Superior temporal gyrus (tissue), 1 donor: ENCODE measurements around the gene CALN1.
A peak's percentile ranks its signal among the peaks of the same experiment; 100 is the strongest.
"Not testable (repeated sequence)": the region's sequence is repeated elsewhere in the genome, so short reads cannot be mapped to it uniquely, and the experiment has no call there.

Source experiments
- DNase-seq: peaks from one replicate; pipeline ENCODE4 v3.0.0-alpha.2; 2016; ENCODE audit errors: extremely low spot score

The CALN1 gene

DNA sequence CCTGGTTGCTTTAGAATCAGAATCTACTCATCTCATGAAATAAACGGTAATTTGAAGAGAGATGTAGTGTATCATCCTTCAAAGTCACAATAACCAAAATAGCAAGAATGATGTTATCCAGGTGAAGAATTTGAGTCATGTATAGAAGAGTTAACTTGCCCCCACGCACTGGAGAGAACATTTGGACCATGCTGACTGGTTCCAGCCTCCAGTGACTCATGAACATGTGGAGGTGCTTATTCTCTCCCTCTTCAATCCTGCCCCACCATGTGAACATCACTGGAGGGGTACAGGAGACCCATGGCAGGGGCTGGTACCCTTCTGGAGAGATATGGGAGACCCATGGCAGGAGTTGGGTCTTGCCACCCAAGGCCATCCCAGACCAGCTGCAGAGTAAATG lies 427.8 kb downstream of the CALN1 start:
- DNase-seq: no peak

GRCh38 chr7:71982851-71983250 lies 429.3 kb downstream of the CALN1 start:
- DNase-seq: no peak

DNA sequence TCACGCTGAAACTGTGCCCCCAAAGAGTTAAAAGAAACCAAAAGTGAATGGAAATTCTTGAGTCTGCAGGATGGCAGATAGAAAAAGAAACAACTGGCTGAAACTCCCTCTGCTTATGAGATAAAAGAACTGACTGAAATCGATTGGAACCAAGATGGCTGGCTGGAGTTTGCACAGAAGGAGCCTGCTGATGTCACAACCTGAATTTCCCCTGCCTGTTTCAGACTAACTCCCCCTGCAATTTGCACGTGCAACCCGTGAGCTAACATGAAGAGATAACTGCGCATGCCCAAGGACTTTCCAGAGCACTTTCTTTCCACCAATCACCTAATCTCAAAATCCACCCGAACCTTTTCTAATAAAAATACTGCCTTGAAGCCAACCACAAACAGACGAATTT lies 435.5 kb downstream of the CALN1 start:
- DNase-seq: no peak

DNA sequence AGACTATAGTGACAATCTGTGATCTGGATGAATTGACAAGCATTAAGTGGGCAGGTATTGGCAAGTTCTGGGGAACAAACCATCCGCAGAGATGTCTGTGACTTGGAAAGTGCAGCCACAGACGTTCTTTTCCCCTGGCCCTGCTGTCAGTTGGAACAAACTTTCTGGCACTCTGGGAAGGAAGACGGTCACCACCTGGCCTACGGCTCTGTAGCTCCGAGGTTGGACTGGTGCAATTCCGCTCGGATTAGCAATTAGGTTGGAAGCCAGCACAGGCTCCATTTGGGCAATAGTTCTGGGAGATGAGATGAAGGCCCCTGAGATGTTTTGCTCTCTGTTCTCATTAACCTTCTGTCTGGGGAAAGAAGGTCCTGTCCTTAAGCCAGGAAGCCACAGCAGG lies 437.5 kb downstream of the CALN1 start:
- DNase-seq: no peak

- DNase-seq: no peak
Measured at GRCh38 chr7:71972534-71972933, 439.6 kb downstream of the CALN1 start.

- DNase-seq: no peak
Measured at GRCh38 chr7:71970725-71971124, 441.4 kb downstream of the CALN1 start.

- no peak for DNase-seq
Measured at GRCh38 chr7:71962636-71963035, 449.5 kb downstream of the CALN1 start.

- DNase-seq: no peak
Measured at GRCh38 chr7:71961283-71961682, 450.9 kb downstream of the CALN1 start.

DNA sequence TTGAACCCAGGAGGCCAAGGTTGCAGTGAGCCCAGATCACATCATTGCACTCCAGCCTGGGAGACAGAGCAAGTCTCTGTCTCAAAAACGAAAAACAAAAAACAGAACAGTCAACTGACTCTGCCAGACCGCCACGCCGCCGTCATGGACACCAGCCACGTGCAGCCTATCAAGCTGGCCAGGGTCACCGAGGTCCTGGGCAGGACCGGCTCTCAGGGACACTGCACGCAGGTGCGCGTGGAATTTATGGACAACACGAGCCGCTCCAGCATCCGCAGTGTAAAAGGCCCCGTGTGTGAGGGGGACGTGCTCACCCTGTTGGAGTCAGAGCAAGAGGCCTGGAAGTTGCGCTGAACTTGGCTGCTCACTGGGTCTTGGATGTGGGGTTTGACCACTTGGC lies 470.0 kb downstream of the CALN1 start:
- DNase-seq: no peak

- no peak for DNase-seq
Measured at GRCh38 chr7:71937840-71938371, 474.2 kb downstream of the CALN1 start.

- DNase-seq: no peak
Measured at GRCh38 chr7:71935674-71936073, 476.5 kb downstream of the CALN1 start.

GRCh38 chr7:71933426-71933825 lies 478.7 kb downstream of the CALN1 start:
- no peak for DNase-seq

DNA sequence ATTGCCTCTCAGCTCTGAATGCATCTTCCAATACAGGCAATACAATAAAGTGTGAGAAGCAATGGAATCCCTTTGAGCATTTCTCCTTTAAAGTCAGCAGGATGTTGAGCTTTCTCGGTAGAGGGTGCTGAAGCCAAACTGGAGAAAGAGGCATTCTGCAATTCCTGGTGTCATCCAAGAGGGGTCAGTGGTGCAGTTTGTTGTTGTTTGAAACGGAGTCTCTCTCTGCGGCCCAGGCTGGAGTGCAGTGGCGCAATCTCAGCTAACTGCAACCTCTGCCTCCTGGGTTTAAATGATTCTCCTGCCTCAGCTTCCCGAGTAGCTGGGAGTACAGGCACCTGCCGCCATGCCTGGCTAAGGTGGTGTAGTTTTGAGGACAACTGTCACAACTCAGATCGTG lies 486.5 kb downstream of the CALN1 start:
- no peak for DNase-seq

DNA sequence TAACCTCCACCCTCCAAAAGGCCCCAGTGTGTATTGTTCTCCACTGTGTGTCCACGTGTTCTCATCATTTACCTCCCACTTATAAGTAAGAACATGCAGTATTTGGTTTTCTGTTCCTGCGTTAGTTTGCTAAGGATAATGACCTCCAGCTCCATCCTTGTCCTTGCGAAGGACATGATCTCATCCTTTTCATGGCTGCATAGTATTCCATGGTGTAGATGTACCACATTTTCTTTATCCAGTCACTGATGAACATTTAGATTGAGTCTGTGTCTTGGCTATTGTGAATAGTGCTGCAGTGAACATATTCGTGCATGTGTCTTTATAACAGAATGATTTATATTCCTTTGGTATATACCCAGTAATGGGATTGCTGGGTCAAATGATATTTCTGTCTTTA lies 497.9 kb downstream of the CALN1 start:
- not testable (repeated sequence) for DNase-seq

DNA sequence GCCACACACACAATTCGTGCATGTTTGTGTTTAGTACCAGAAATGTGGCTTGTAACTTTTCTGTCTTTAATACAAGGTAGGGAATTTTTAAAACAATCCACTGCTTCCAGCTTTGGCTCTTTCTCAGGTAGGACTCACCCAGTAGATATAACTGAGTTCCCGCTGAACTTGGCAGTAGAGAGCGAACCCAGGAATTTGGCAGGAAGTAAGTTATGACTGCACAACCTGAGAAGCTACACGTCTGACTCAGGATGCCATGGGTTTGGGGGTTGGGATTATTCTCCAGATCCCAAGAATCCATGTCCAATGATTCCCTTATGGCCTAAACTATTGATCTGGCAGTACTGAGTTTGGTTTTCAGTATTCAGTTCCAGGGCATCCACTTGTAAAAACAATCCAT lies 499.7 kb downstream of the CALN1 start:
- no peak for DNase-seq

GRCh38 chr7:71911051-71911450 lies 501.1 kb downstream of the CALN1 start:
- DNase-seq: no peak

DNA sequence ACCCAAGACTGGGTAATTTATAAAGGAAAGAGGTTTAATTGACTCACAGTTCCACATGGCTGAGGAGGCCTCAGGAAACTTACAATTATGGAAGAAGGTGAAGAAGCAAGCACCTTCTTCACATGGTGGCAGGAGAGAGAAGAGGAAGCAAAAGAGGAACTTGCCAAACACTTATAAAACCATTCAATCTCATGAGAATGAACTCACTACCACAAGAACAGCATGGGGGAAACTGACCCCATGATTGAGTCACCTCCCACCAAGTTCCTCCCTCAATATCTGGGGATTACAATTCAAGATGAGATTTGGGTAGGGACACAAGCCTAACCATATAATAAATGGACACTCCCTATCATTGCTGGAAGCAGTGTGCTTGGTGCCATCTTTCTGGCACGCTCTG lies 506.3 kb downstream of the CALN1 start:
- no peak for DNase-seq

- no peak for DNase-seq
Measured at GRCh38 chr7:71904484-71904883, 507.7 kb downstream of the CALN1 start.

DNA sequence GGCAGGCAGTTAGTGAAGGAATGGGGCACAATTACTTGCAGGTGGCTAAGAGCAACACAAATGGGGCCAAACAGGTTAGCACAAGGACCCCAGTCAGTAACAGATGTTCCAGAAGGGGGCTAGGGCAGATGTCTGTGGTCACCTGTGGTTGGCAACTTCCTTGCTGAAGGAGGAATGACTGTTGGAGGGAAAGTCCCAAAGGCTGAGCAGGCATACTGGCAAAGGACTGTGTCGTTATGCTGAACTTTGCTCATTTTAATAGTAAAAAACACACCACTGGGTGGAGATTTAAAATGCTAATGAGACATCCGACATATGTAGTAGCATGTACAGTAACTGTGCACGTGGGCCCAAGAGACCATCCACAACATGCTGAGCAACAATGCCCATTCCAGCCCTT lies 511.6 kb downstream of the CALN1 start:
- no peak for DNase-seq

GRCh38 chr7:71896535-71896934 lies 515.6 kb downstream of the CALN1 start:
- peak; percentile 18 for DNase-seq

DNA sequence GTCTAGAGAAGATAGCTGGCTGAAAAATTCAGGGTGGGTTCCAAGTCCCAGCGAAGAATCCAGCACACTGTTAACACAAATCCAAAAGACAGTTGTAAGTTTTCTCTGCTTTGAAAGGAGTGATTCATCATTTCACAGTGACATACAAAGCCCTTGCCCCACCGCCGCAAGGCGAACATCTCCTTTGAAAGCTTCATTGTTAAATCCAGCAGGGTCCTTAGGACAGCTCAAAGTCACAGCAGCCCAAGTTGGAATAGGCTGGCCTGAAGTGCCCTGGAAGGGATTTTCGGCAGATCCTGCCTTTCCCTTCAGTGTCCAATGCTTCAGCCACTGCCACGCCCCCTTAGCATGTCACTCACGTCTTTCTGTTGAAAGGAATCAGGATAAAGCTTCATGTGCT lies 526.1 kb downstream of the CALN1 start:
- DNase-seq: peak; percentile 38

DNA sequence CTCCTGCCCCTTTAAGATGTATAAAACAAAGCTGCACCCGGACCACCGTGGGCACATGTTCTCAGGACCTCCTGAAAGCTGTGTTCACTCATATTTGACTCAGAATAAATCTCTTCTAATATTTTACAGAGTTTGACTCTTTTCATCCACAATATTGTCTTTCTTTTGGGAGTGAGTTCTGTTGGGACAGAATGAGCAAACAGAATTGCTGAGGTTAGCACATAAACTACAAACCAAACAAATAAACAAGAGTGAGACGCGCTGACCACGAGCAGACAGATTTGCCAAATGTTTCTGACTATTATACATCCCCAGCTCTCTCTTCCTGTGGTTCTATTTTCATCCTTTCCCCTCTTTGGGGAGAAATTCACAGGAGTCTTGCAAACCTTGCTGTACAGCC lies 526.7 kb downstream of the CALN1 start:
- DNase-seq: no peak

GRCh38 chr7:71883415-71883814 lies 528.7 kb downstream of the CALN1 start:
- no peak for DNase-seq

- DNase-seq: no peak
Measured at GRCh38 chr7:71871446-71871845, 540.7 kb downstream of the CALN1 start.

GRCh38 chr7:71870812-71871211 lies 541.3 kb downstream of the CALN1 start:
- no peak for DNase-seq
